HEK293 (cell line): Measurements from ENCODE around the gene SLBP.

Experiments used
- CTCF ChIA-PET: fragments of 350-600 bp; formaldehyde crosslinking; extraction: SDS; loops from one replicate; lab custom pipeline; 2021; ENCODE audit warnings: antibody characterized with exemption; lab: Yijun Ruan, JAX
- POLR2A ChIA-PET: fragments of 300-600 bp; formaldehyde crosslinking; extraction: SDS; loops from one replicate; lab custom pipeline; 2020; ENCODE audit warnings: antibody characterized with exemption, inconsistent platforms; lab: Yijun Ruan, JAX
- H3K27ac ChIP-seq: fragments of 200-500 bp; sonication (Bioruptor generic); 2 replicates; pipeline ENCODE4 v1.5.1; 2014; ENCODE audit warnings: low read depth, low read length, control low read depth, inconsistent platforms; ENCODE audit errors: extremely low read depth
- H3K36me3 ChIP-seq, 2 experiments: fragments of 200-500 bp in 1 of 2; sonication (Bioruptor generic) in 1 of 2; 1 replicate in 1 of 2; 2 replicates in 1 of 2; pipeline ENCODE4 v1.5.1; 2014 to 2017; ENCODE audit warnings: inconsistent platforms in 2 of 2, low read length in 2 of 2; ENCODE audit not compliant: control insufficient read depth in 2 of 2, insufficient read depth in 1 of 2
- H3K4me1 ChIP-seq: fragments of 200-500 bp; sonication (Bioruptor generic); 2 replicates; pipeline ENCODE4 v1.5.1; 2014; ENCODE audit warnings: mild to moderate bottlenecking, low read length, inconsistent platforms; ENCODE audit not compliant: control insufficient read depth, insufficient read depth
- H3K4me3 ChIP-seq: 2 replicates; pipeline ENCODE4 v1.5.1; 2011; ENCODE audit warnings: low read depth, mild to moderate bottlenecking, control low read depth, low read length, moderate library complexity
- H3K9me3 ChIP-seq: fragments of 200-500 bp; sonication (Bioruptor generic); 2 replicates; pipeline ENCODE4 v1.5.1; 2014; ENCODE audit warnings: low read depth, low read length, inconsistent platforms; ENCODE audit not compliant: control insufficient read depth, insufficient read depth
- EGR2 ChIP-seq: fragments of 450-650 bp; formaldehyde crosslinking; IDR thresholded peaks from 2 replicates; pipeline ENCODE4 v1.5.1; 2016; ENCODE audit warnings: low read depth, missing biosample characterization, missing genetic modification characterization
- KLF1 ChIP-seq: fragments of 450-650 bp; formaldehyde crosslinking; IDR thresholded peaks from 2 replicates; pipeline ENCODE4 v1.5.1; 2016; ENCODE audit warnings: missing biosample characterization, missing genetic modification characterization
- KLF8 ChIP-seq: fragments of 450-650 bp; formaldehyde crosslinking; IDR thresholded peaks from 2 replicates; pipeline ENCODE4 v1.5.1; 2016; ENCODE audit warnings: missing biosample characterization, missing genetic modification characterization
- SCRT1 ChIP-seq: fragments of 450-650 bp; formaldehyde crosslinking; IDR thresholded peaks from 2 replicates; pipeline ENCODE4 v1.5.1; 2016; ENCODE audit warnings: missing biosample characterization, missing genetic modification characterization, borderline replicate concordance
- ZNF211 ChIP-seq: fragments of 450-650 bp; formaldehyde crosslinking; IDR thresholded peaks from 2 replicates; pipeline ENCODE4 v1.5.1; 2016; ENCODE audit warnings: low read depth, missing biosample characterization, missing genetic modification characterization
- ZNF239 ChIP-seq: fragments of 450-650 bp; formaldehyde crosslinking; IDR thresholded peaks from 2 replicates; pipeline ENCODE4 v1.5.1; 2016; ENCODE audit warnings: missing biosample characterization, missing genetic modification characterization
- ZNF335 ChIP-seq: fragments of 450-650 bp; formaldehyde crosslinking; conservative IDR thresholded peaks from 2 replicates; pipeline ENCODE4 v1.5.1; 2016; ENCODE audit warnings: missing biosample characterization, missing genetic modification characterization
- ZNF341 ChIP-seq: fragments of 450-650 bp; formaldehyde crosslinking; IDR thresholded peaks from 2 replicates; pipeline ENCODE4; 2016; ENCODE audit warnings: low read depth, missing biosample characterization, missing genetic modification characterization
- ZNF416 ChIP-seq: fragments of 450-650 bp; formaldehyde crosslinking; IDR thresholded peaks from 2 replicates; pipeline ENCODE4 v1.5.1; 2016; ENCODE audit warnings: missing biosample characterization, missing genetic modification characterization
- ZNF426 ChIP-seq: fragments of 450-650 bp; formaldehyde crosslinking; IDR thresholded peaks from 2 replicates; pipeline ENCODE4 v1.5.1; 2017; ENCODE audit warnings: missing biosample characterization, missing genetic modification characterization, mild to moderate bottlenecking, inconsistent platforms, moderate library complexity
- ZNF510 ChIP-seq: fragments of 450-650 bp; formaldehyde crosslinking; IDR thresholded peaks from 2 replicates; pipeline ENCODE4 v1.5.1; 2018; ENCODE audit warnings: mild to moderate bottlenecking, missing genetic modification characterization, missing biosample characterization; ENCODE audit not compliant: insufficient replicate concordance
- ZNF600 ChIP-seq: fragments of 450-650 bp; formaldehyde crosslinking; IDR thresholded peaks from 2 replicates; pipeline ENCODE4 v1.5.1; 2016; ENCODE audit warnings: missing biosample characterization, missing genetic modification characterization
- ZNF624 ChIP-seq: fragments of 450-650 bp; formaldehyde crosslinking; IDR thresholded peaks from 2 replicates; pipeline ENCODE4 v1.5.1; 2017; ENCODE audit warnings: missing biosample characterization, missing genetic modification characterization
- TF ChIP-seq, protein P1 (sequence below): fragments of 450-650 bp; formaldehyde crosslinking; IDR thresholded peaks from 2 replicates; pipeline ENCODE4 v1.5.1; 2016; ENCODE audit warnings: missing biosample characterization, missing genetic modification characterization
- TF ChIP-seq, protein P2 (sequence below): fragments of 450-650 bp; formaldehyde crosslinking; IDR thresholded peaks from 2 replicates; pipeline ENCODE4 v1.5.1; 2016; ENCODE audit warnings: missing biosample characterization, missing genetic modification characterization
- TF ChIP-seq, protein P3 (sequence below): fragments of 450-650 bp; formaldehyde crosslinking; IDR thresholded peaks from 2 replicates; pipeline ENCODE4 v1.5.1; 2016; ENCODE audit warnings: missing biosample characterization, missing genetic modification characterization

SLBP gene

DNA sequence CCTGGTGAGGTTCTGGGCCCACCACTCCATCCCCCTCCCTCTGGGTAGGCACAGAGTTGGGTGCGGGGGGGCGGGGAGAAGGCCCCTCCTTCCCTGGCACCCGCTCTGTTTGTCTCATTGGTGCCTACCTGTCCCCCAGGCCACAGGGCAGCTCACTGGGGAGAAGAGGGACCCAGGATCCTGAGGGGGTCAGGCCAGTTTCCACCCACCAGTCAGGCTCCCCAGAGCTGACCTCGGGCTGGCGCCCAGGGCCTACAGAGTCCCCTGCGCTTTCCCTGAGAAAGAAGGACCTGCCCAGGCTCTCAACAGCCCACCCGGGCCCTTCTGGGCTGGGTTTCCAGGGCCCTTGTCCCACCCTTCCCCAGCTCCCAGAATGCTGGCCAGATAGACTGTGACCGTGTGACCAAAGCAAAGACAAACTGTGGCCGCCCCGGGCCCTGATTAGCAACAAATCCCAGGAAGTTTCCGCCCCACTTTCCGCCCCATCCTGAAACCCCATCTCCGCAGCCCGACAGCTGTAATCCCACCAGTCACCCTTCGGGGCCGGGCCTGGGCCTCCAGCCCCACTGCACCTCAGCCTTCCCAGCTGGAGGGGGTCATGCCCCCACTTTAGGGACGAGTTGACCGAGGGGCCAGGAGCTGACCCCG, 47.2 kb upstream of the SLBP start:
- Histone ChIP-seq H3K27ac (no peak overlapping the region), H3K36me3 (no peaks in the 10 kb centered on the region), H3K9me3 (no peaks in the 10 kb centered on the region), H3K4me3 (no peak overlapping the region), H3K4me1 (no peaks in the 10 kb centered on the region)
- 0 out of 2 replicates have a peak, but pooled peaks have one; percentile 27 for TF ChIP-seq KLF8 (tag by site-specific recombination)
- no peak for TF ChIP-seq ZNF239 (tag by site-specific recombination)
- TF ChIP-seq, protein P1, sequence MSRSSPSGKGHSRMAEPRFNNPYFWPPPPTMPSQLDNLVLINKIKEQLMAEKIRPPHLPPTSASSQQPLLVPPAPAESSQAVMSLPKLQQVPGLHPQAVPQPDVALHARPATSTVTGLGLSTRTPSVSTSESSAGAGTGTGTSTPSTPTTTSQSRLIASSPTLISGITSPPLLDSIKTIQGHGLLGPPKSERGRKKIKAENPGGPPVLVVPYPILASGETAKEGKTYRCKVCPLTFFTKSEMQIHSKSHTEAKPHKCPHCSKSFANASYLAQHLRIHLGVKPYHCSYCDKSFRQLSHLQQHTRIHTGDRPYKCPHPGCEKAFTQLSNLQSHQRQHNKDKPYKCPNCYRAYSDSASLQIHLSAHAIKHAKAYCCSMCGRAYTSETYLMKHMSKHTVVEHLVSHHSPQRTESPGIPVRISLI (tag by site-specific recombination): no peak
- TF ChIP-seq KLF1 (tag by site-specific recombination): peak; percentile 37; the same call in 1 of the 2 replicates
- POLR2A ChIA-PET: no interaction called here
- CTCF ChIA-PET: interaction anchor here (0.6 to 1.6 kb wide), 4 partner anchors 11 to 51 kb away, joined by 3 to 4 read pairs (median 3); no protein-coding TSS in a partner anchor

DNA sequence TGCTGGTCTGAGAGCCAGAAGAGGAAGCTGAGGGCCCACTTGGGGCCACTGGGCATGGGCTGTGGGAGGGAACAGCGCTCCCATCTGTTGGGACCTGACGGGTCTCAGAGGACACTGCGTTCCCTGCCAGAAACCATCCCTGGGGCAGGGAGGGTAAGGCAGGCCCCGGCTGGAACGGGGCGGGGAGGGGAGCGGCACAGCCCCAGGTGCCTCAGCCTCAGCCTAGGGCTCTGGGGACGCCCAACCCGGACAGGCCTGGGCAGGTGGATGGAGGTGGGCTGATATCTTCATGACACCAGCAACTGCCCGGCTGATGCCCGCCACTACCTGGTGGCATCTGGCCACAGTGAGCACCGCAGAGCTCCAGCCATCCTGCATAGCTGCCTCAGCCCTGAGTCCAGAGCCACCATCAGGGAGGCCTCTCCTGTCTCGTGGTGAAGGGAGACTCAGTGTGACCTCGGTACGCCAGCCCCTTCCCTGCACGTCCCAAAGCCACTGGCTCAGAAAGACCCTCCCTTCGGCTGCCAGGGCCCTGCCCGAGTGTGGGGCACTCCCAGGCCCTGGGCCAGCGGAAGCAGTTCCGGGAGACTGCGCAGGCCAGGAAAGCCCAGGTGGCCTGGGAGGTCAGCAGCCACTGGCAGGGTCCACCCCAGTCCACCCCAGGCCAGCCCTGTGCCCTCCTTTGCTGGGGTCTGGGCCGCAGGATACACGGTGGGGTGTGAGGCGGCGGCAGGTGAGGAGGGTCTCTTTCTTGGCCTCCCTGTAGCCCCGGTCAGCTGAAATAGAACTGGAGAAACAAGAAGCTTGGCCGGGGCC, 46.4 kb upstream of the SLBP start:
- no peaks in the 10 kb centered on the region for H3K9me3 ChIP-seq
- no peak overlapping the region for H3K27ac ChIP-seq
- TF ChIP-seq, protein P2, sequence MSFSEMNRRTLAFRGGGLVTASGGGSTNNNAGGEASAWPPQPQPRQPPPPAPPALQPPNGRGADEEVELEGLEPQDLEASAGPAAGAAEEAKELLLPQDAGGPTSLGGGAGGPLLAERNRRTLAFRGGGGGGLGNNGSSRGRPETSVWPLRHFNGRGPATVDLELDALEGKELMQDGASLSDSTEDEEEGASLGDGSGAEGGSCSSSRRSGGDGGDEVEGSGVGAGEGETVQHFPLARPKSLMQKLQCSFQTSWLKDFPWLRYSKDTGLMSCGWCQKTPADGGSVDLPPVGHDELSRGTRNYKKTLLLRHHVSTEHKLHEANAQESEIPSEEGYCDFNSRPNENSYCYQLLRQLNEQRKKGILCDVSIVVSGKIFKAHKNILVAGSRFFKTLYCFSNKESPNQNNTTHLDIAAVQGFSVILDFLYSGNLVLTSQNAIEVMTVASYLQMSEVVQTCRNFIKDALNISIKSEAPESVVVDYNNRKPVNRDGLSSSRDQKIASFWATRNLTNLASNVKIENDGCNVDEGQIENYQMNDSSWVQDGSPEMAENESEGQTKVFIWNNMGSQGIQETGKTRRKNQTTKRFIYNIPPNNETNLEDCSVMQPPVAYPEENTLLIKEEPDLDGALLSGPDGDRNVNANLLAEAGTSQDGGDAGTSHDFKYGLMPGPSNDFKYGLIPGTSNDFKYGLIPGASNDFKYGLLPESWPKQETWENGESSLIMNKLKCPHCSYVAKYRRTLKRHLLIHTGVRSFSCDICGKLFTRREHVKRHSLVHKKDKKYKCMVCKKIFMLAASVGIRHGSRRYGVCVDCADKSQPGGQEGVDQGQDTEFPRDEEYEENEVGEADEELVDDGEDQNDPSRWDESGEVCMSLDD (tag by site-specific recombination): no peak
- TF ChIP-seq EGR2 (tag by site-specific recombination): no peak
- TF ChIP-seq ZNF211 (tag by site-specific recombination): no peak
- TF ChIP-seq SCRT1 (tag by site-specific recombination): no peak
- TF ChIP-seq ZNF341: peak; percentile 65
- TF ChIP-seq, protein P3, sequence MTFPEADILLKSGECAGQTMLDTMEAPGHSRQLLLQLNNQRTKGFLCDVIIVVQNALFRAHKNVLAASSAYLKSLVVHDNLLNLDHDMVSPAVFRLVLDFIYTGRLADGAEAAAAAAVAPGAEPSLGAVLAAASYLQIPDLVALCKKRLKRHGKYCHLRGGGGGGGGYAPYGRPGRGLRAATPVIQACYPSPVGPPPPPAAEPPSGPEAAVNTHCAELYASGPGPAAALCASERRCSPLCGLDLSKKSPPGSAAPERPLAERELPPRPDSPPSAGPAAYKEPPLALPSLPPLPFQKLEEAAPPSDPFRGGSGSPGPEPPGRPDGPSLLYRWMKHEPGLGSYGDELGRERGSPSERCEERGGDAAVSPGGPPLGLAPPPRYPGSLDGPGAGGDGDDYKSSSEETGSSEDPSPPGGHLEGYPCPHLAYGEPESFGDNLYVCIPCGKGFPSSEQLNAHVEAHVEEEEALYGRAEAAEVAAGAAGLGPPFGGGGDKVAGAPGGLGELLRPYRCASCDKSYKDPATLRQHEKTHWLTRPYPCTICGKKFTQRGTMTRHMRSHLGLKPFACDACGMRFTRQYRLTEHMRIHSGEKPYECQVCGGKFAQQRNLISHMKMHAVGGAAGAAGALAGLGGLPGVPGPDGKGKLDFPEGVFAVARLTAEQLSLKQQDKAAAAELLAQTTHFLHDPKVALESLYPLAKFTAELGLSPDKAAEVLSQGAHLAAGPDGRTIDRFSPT (tag by site-specific recombination): peak; percentile 67
- no peak for TF ChIP-seq ZNF416 (tag by site-specific recombination)
- 0 out of 2 replicates have a peak, but pooled peaks have one; percentile 38 for TF ChIP-seq ZNF600 (tag by site-specific recombination)
- no peak for TF ChIP-seq ZNF335 (tag by site-specific recombination)
- TF ChIP-seq ZNF426: no peak
- TF ChIP-seq ZNF510 (tag by site-specific recombination): no peak
- no peak for TF ChIP-seq ZNF624 (tag by site-specific recombination)
- no peaks in the 10 kb centered on the region for H3K36me3 ChIP-seq
- POLR2A ChIA-PET: no interaction called here
- CTCF ChIA-PET: interaction anchor here (0.6 to 1.6 kb wide), 3 partner anchors 11 to 52 kb away, joined by 3 read pairs; no protein-coding TSS in a partner anchor
- no peak overlapping the region for H3K4me3 ChIP-seq
- H3K4me1 ChIP-seq: no peaks in the 10 kb centered on the region
